Measurements from ENCODE around the gene MYO5A. TPM values are rescaled to one million over a fixed set of nuclear protein-coding genes. Genes with fewer than 3 reads are reported as not detected.
"Not testable (repeated sequence)": the region's sequence is repeated elsewhere in the genome, so short reads cannot be mapped to it uniquely, and the experiment has no call there.

MYO5A gene
- polyA plus RNA-seq, 3 donors: 6.9 to 33.5 (median 16.6) TPM

- peaks cover 84% of the 10 kb centered on the region for H3K79me2 ChIP-seq (ENCODE audit: insufficient read depth, low read length)
Observed at GRCh38 chr15:52459265-52459664, 69.4 kb downstream of the MYO5A start.

GRCh38 chr15:52448011-52448890 lies 80.4 kb downstream of the MYO5A start:
- H3K4me3 Mint-ChIP-seq: peak overlapping the region in 1 of 2 donors; percentile 20
- TF ChIP-seq CTCF (IDR thresholded peaks at IDR 0.05): no peak
- Histone ChIP-seq H4K20me1 (ENCODE audit: insufficient read depth, low read length) (peaks cover 100% of the 10 kb centered on the region), H3K79me2 (ENCODE audit: insufficient read depth, low read length) (peaks cover 95% of the 10 kb centered on the region), H3K27ac (ENCODE audit: low read depth in 1 of 2, low read length in 2 of 2) (peak overlapping the region in 1 of 2 donors; percentile 6), H3K4me2 (replicated peaks; ENCODE audit: extremely low read depth, low read length, poor library complexity, severe bottlenecking) (no peak overlapping the region), H2AFZ (ENCODE audit: insufficient read depth, low read depth, low read length, poor library complexity, severe bottlenecking) (no peak overlapping the region), H3K36me3 (replicated peaks in 1 of 2; ENCODE audit: control insufficient read depth in 1 of 2, insufficient read depth in 2 of 2, low read length in 2 of 2) (no peaks in the 10 kb centered on the region), H3K4me1 (ENCODE audit: control insufficient read depth in 1 of 2, insufficient read depth in 2 of 2, low read length in 2 of 2) (peaks cover 26 to 44% of the 10 kb centered on the region in 2 donors), H3K4me3 (replicated peaks in 1 of 3; ENCODE audit: low read depth in 2 of 3, low read length in 3 of 3) (no peak overlapping the region), H3K27me3 (ENCODE audit: control insufficient read depth in 2 of 2, insufficient read depth in 2 of 2, low read length in 2 of 2) (no peaks in the 10 kb centered on the region), H3K9me3 (replicated peaks in 1 of 2; ENCODE audit: control insufficient read depth in 1 of 2, insufficient read depth in 1 of 2, low read length in 2 of 2) (no peaks in the 10 kb centered on the region), H3K9ac (ENCODE audit: insufficient read depth, low read length, poor library complexity, severe bottlenecking) (no peak overlapping the region)
- WGBS (ENCODE audit: insufficient coverage): 95% methylated on average over 2 of the region's 6 CpGs
- intact Hi-C loops (cut with micrococcal nuclease): loop anchor here in 1 of 2 donors (5.0 to 10.0 kb wide), 2 partner anchors 34 to 117 kb away; partner anchors contain the start of gene ARPP19
- peaks cover 0 to 5% of the 10 kb centered on the region in 2 donors for H3K36me3 Mint-ChIP-seq
- peaks cover 54% of the 10 kb centered on the region for H3K4me1 Mint-ChIP-seq
- H3K27me3 Mint-ChIP-seq (ENCODE audit: low read depth in 3 of 3): no peaks in the 10 kb centered on the region
- peak overlapping the region in 3 of 7 donors; percentile 31 to 65 (median 61) for H3K27ac Mint-ChIP-seq
- H3K9me3 Mint-ChIP-seq: peaks cover 0 to 4% (median 3%) of the 10 kb centered on the region in 7 donors
- no peak for DNase-seq

More at GRCh38 chr15:52459265-52459664, 69.4 kb downstream of the MYO5A start:
- H3K4me1 ChIP-seq (ENCODE audit: control insufficient read depth in 1 of 2, insufficient read depth in 2 of 2, low read length in 2 of 2): peaks cover 6 to 13% of the 10 kb centered on the region in 2 donors
- Mint-ChIP-seq H3K27ac (peak overlapping the region in 1 of 7 donors; percentile 85), H3K4me1 (peaks cover 29% of the 10 kb centered on the region), H3K36me3 (peaks cover 22 to 25% of the 10 kb centered on the region in 2 donors), H3K9me3 (peaks cover 10 to 26% (median 15%) of the 10 kb centered on the region in 7 donors)
- H2AFZ ChIP-seq (ENCODE audit: insufficient read depth, low read depth, low read length, poor library complexity, severe bottlenecking); intact Hi-C loops (cut with micrococcal nuclease); H3K27me3 ChIP-seq (ENCODE audit: control insufficient read depth in 2 of 2, insufficient read depth in 2 of 2, low read length in 2 of 2); H3K4me3 ChIP-seq (replicated peaks in 1 of 3; ENCODE audit: low read depth in 2 of 3, low read length in 3 of 3); H3K9me3 ChIP-seq (replicated peaks in 1 of 2; ENCODE audit: control insufficient read depth in 1 of 2, insufficient read depth in 1 of 2, low read length in 2 of 2); H3K27ac ChIP-seq (ENCODE audit: low read depth in 1 of 2, low read length in 2 of 2); DNase-seq; H3K36me3 ChIP-seq (replicated peaks in 1 of 2; ENCODE audit: control insufficient read depth in 1 of 2, insufficient read depth in 2 of 2, low read length in 2 of 2); H3K9ac ChIP-seq (ENCODE audit: insufficient read depth, low read length, poor library complexity, severe bottlenecking); H3K4me3 Mint-ChIP-seq; H3K27me3 Mint-ChIP-seq (ENCODE audit: low read depth in 3 of 3); H3K4me2 ChIP-seq (replicated peaks; ENCODE audit: extremely low read depth, low read length, poor library complexity, severe bottlenecking): not testable (repeated sequence)
- H4K20me1 ChIP-seq (ENCODE audit: insufficient read depth, low read length): peaks cover 72% of the 10 kb centered on the region
- WGBS (ENCODE audit: insufficient coverage): 98% methylated on average over 7 of the region's 9 CpGs
